Measurements from ENCODE around the gene VPREB1.
A peak's percentile ranks its signal among the peaks of the same experiment; 100 is the strongest.
"Not testable (repeated sequence)": the region's sequence is repeated elsewhere in the genome, so short reads cannot be mapped to it uniquely, and the experiment has no call there.

VPREB1 gene, protein sequence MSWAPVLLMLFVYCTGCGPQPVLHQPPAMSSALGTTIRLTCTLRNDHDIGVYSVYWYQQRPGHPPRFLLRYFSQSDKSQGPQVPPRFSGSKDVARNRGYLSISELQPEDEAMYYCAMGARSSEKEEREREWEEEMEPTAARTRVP

DNA sequence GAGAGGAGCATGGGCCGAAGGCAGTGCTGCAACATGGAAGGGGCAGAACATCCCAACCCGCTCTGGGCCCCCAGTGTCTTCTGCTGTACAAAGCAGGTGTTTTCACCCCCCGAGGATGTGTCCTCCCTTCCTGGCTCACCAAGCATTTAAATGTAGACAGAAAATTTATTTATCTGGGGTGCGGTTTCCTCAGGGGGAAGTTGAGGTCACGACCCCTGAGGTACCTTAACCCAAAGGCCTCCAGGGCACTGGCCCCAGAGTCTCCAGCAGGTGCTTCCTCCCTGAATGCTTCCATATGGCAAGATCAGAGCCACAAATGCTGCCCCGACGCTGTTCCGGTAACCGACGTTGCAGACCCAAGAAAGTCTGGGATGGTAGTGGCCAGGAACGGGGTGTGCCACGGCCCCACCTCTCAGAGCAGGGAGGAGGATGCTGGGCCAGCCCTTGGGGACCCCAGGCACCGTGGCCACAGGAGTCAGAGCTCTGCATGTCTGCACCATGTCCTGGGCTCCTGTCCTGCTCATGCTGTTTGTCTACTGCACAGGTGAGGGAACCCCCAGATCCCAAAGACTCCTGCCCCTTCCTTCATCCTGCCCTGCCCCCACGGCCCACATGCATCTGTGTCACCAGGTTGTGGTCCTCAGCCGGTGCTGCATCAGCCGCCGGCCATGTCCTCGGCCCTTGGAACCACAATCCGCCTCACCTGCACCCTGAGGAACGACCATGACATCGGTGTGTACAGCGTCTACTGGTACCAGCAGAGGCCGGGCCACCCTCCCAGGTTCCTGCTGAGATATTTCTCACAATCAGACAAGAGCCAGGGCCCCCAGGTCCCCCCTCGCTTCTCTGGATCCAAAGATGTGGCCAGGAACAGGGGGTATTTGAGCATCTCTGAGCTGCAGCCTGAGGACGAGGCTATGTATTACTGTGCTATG is at the start of gene VPREB1:
TSS of gene VPREB1 (plus strand) at position 471 of the 935 bp plus-strand sequence. CDS start at position 499, 28 bp downstream.
- DNase-seq (ENCODE audit: low read depth, low spot score) = no peak

DNA sequence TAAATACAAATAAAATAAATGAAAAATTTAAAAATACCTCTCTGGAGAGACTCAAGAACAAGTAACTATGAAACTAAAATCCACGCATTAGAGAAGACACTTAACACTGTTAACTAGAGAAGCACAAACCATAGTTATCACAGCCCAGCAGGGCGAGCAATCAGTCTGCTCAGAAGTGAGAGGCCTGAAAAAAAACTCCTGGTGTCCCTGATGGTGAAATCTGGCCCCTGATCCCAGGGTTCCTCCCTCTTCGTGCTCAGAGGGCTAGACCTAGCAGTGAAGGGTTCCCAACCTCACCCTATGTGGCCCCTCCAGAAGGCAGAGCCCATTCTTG is 49.7 kb upstream of the VPREB1 start:
- DNase-seq (ENCODE audit: low read depth, low spot score) = no peak

DNA sequence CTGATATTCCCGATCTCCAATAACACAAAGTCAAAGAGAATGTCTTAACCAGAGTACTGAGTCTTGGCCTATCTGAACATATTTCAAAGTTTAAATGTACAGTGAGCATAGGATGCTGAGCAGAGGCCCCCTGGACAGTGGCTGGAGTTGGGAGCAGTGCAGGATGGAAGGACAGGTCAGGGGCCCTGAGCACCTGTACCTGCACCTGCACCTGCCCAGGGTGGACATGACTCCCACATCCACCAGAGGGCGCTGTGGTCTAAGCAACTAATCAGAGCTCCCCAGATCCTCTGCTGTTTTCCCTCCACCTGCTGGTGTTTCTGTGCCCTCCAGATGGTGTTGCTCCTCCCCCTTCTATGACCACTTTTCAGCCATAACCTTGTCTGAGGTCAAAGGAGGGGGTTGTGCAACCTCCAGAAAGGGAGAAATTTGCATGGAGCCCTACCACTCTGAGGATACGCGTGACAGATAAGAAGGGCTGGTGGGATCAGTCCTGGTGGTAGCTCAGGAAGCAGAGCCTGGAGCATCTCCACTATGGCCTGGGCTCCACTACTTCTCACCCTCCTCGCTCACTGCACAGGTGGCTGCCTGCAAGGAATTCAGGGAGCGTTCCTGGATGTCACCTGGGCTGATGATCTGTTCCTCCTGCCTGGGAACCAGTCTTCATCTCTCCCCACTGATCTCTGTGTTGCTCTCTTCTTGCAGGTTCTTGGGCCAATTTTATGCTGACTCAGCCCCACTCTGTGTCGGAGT is 49.1 kb upstream of the VPREB1 start:
- DNase-seq (ENCODE audit: low read depth, low spot score) = peak; percentile 76

DNA sequence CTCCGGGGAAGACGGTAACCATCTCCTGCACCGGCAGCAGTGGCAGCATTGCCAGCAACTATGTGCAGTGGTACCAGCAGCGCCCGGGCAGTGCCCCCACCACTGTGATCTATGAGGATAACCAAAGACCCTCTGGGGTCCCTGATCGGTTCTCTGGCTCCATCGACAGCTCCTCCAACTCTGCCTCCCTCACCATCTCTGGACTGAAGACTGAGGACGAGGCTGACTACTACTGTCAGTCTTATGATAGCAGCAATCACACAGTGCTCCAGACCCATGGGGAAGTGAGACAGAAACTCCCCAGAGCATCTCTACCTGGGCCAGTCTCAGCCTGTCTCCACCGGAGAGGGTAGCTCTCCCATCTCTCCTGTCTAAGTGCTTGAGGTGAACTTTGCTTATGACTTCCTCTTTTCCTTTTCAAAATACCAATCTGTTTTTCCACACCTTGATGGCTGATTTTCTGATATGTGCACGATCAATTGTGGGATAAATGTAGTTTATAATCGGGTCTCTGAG is 48.5 kb upstream of the VPREB1 start:
- DNase-seq (ENCODE audit: low read depth, low spot score) = no peak

DNA sequence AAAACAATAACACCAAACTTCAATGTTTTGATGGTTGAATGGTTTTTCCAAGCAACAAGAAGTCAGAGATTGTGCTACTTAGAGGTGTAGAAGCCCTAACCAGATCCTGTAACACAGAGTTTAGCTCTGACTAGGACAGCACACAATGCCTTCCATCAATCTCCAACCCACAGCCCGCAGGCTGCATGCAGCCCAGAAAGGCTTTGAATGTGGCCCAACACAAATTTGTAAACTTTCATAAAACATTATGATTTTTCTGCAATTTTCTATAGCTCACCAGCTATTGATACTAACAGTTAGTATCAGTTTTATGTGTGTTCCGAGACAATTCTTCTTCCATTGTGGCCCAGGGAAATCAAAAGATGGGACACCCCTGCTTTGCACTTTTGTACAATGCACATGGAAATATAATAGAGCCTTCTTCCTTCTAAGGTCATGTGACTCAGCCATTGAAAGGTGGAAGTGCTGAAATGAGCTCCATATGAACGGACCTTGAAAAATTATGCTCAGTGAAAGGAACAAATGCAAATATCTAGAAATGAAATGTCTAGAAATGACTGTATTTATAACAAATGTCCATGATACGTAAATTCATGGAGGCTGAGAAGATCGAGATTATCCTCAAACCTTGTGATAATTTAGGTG is 47.6 kb upstream of the VPREB1 start:
- DNase-seq (ENCODE audit: low read depth, low spot score) = no peak

DNA sequence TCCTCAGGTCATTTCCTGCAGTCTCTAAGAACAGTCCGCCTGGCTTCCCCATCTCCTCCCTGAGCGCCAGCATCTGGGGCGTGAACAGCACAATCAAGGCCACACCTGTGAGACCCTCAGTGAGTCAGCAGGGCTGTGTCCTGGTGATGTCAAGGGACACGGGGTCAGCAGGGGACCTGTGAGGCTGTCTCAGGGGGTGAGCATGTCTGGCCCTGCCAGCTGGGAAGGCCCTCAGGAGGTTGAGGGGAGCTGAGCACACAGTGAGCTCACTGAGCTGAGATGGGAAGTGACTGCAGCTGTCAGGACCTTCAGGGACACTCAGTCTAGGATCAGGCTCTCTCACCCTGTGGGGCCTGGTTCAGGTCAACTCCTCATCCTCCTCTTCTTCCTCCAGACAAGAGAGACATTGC is 46.6 kb upstream of the VPREB1 start:
- DNase-seq (ENCODE audit: low read depth, low spot score) = no peak

DNA sequence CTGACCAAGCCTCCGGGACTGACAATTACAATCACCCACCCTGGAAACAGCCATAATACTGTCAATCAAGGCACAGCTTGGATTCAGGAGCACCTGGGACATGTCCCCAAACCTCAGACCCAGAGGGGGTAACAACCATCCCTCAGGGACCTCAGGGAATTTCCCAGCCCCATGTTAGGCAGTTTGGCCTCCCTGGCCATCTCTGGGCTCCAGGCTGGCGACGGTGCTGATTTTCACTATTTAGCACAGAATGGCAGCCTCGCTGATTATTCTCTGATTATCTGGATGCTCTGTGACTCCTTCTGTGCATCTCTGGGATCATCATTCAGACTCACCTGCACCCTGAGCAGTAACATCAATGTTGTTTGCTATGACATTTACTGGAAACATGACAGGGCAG is 45.8 kb upstream of the VPREB1 start:
- DNase-seq (ENCODE audit: low read depth, low spot score) = no peak

DNA sequence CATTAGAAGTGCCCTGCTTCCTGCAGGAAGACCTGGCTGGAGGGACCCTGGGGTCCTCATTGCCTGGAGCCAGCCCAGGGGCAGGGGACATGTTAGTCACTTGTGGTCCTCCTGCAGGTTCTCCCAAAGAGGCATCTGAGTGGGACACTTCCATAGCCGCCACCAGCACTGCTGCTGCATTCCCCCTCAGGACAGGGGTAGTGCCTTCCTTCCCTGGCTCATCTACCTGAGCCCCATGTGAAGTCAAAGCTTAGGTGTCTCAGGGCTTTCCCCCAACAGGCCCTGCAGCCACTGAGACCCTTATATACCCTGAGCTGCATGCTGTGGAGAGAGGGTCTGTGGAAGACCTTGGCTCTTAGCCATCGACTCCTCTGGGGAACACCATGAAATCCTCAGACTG is 45.0 kb upstream of the VPREB1 start:
- DNase-seq (ENCODE audit: low read depth, low spot score) = no peak

DNA sequence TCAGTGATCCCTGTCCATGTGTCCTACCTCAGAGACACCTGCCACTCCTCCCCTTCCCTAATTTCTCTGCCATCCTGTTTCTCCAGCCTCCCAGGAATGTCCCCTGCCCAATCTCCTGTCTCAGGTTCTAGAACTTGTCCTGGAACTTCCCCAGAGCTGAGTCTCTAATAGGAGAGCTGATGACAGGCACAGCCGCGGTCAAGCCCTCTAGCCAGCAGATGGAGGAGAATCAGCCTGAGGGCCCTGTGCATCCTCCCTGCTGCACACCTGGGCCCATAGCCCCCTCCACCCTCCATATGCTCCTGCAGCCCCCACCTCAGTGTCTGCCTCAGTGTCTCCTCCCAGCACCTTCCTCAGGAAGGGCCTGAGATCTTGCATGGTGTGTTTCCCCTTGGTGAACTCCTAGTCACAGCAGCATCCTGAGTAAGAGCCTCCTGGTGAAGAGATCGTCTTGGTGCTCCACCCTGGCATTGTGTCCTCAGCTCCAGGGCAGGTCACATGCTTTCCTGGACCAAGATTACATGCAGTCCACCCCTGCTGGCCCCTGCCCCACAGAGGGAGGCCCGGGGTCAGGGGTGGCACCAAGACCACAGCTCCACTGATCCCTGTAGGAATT is 43.9 kb upstream of the VPREB1 start:
- no peak for DNase-seq (ENCODE audit: low read depth, low spot score)

DNA sequence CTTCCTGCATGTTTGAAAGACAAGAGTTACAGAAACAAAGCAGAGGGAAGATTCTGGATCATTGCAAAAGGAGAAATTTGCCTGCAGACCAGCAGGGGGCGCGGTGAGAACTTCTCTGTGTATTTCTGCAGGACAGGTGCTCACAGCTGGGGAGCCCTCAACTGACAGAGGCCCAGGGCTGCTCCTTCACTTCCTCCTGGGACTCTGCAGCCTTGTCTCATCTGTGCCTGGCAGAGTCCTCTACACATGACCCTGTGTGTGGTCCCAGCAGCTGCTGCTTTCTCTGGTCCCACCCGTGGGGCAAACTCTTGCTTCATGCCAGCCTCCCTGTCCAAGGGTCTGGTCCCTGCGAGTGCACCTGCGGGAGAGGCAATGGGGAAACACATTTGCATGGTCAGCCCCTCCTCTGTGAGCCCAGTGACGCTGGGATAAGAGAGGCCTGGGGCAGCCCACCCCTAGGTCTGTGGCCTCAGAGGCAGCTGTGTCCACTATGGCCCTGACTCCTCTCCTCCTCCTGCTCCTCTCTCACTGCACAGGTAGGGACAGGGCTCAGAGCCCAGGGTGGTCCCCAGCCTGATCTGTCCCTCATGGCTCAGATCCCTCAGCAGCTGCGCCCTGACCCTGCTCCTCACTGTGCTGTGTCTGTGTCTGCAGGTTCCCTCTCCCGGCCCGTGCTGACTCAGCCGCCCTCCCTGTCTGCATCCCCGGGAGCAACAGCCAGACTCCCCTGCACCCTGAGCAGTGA is 43.2 kb upstream of the VPREB1 start:
- DNase-seq (ENCODE audit: low read depth, low spot score) = no peak

DNA sequence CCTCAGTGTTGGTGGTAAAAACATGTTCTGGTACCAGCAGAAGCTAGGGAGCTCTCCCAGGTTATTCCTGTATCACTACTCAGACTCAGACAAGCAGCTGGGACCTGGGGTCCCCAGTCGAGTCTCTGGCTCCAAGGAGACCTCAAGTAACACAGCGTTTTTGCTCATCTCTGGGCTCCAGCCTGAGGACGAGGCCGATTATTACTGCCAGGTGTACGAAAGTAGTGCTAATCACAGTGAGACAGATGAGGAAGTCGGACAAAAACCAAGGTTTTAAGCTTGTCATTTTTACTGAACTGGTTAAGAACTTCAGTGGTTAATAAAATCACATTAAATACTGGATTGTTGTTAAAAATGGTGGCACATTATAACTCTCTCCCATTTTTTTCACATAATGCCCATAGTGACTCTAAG is 42.6 kb upstream of the VPREB1 start:
- DNase-seq (ENCODE audit: low read depth, low spot score) = no peak

DNA sequence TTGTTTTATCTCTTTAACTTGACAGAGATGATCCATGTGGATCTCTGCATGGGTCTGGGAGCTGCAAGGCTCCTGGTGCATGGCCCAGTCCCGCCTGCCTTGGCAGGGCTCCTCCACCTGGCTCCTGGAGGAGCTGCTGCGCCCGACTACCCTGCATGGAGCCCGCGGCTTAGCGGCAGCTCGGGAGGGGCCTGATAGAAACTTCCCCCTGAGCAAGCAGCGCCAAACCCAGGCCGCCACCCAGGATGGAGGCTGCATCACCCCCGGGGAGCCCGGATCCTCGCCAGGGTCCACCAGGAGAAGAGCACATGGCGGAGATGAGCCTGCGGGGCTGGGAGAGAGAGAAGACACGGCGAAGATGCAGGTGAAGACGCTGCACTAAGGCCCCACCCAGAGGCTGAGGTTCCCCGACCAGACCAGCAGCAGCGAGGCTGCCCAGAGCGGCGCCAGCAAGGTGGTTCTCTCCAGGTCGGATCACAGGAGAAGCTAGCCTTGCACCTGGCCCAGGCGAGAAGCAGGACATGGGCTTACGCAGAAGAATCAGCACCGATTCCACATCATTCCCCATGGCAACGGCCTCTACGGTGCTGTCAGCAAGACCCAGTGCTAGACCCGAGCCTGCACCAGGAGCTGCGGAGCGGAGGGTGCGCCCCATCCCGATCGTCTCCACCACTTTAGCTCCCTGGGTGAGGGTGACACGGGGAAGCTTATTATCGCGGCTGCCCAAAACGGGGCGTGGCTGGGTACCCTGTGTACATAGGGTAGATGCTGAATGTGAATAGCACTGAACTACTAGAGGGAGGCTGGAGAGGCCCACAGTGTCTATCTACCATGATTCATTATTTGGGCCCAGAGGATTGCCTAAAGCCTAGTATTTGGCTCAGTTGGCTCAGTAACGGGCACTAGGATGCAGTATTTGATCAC is 41.3 kb upstream of the VPREB1 start:
- no peak for DNase-seq (ENCODE audit: low read depth, low spot score)

DNA sequence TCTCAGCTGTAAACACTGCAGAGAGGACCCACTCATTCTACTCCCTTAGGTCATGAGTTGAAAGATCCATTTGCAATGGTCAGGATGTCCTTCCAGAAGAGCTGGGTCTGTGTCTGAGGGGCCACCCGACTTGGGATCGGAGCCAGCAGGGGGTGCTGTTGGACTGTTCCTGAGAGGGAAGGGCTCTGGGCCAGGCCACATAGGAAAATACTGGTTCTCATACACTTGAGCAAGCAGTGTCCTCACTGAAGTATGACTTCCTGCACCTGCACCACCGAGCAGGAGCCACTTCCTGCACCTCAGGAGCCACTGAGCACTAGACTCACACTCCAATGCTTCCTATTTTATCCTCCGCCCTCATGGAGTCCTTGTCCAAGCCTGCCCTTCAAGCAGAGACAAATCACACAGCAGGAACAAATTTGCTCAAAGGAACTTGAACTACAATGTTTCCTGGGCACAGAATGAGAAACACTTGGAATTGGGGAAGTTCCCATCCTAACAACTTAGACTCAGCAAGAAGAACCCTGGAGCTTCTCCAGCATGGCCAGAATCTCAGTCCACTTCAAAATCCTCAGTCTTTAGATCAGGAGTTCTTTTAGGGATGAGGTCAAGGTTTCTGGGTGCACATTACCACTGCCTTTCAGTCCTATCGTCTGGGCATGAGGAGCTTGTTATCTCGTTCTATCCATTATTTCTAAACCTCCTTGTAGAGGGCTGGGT is 36.6 kb upstream of the VPREB1 start:
- peak; percentile 83 for DNase-seq (ENCODE audit: low read depth, low spot score)

DNA sequence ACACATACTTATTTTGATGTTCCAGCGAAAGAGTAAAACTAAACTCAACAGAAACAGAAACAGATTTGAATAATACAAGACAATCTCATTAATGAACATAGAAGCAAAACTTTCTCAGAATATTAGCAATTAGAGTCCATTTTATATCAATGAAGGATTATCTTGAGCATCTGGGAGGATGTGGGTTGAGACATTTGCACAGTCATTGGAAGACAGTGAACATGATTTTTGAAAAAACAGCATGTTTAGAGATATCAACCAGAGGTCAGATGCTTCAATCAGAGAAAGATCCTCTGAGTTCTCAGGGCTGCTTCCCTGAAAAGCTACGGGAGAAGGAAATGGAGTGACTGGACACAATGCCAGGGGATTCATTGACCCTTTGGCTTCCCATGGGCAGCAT is 35.9 kb upstream of the VPREB1 start:
- DNase-seq (ENCODE audit: low read depth, low spot score) = no peak

DNA sequence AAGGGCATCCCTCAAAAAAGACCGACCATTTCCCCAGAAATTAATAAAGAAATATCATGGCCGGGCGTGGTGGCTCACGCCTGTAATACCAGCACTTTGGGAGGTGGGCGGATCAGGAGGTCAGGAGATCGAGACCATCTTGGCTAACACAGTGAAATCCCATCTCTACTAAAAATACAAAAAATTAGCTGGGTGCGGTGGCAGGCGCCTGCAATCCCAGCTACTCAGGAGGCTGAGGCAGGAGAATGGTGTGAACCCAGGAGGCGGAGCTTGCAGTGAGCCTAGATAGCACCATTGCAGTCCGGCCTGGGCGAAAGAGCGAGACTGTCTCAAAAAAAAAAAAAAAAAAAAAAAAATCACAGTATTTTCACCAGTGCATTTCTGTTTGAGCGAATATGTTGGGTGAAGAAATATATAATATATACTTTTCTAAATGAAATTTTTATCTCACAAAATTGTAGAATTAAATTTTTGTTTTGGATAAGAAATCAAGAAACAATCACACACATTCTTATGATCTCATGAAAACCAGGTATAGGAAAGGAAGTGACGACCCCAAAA is 35.4 kb upstream of the VPREB1 start:
- DNase-seq (ENCODE audit: low read depth, low spot score) = not testable (repeated sequence)

DNA sequence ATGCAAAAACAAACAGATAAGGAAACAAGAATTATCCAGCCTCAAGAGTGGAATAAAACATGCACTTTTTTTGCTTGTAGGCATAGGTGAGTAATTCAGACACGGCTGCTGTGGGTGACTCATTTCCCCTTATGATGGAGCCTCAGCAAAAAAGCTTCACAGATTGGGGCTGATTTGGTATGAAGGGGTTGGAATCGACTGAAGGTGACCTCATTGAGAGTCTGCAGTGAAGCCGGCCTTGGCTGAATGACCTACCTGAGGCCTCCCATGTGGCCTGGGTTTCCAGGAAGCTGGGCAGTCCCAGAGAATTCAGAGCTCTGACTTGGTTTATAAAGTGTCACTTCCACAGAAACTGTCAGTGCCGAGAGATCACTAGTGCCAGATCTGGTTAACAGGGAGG is 34.2 kb upstream of the VPREB1 start:
- peak; percentile 57 for DNase-seq (ENCODE audit: low read depth, low spot score)

DNA sequence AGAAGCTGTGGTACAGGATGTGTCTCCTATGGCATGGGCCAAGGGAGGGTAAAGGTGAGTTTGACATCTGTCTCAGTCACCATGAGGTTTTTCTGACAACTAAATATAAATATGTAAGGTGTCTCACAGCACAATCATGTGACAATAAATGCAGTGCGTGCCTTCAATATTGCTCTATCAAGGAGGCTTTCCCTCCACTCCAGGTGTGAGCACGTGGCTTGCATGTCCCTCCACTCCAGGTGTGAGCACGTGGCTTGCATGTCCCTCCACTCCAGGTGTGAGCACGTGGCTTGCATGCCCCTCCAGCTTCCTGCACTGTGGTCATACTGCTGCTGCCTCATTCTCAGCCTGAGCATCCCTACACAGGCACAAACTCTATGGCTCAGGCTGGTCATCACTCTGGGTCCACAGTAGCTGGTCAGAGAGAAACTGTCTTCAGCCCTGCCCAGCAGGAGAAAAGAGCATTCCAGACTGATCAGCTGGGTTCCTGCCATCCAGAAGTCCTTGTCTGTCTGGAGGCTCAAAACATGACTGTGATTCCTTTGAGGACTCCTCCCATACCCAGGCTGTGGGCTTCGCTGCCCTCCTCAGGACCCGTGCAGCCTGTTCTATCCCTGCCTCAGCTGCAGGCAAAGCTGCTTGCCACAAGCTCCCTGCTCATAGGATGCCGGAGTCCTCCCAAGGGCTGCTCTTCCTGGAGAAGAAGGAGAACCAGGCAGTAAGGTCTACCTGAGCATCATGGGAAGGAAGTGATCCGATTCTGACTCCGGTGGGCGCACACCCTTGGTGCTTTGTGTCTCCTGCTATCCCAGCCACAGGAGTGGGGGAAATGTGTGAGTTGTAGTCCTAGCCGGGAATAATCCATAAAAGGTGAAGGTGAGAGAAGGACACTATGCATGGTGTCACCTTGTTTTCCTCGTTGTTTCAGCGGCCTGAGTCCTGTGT is 33.4 kb upstream of the VPREB1 start:
- DNase-seq (ENCODE audit: low read depth, low spot score) = no peak
